Skeletal muscle satellite cell (primary cell): ENCODE data around the gene TMOD4.

Experiments used
- H3K27me3 ChIP-seq: 2 replicates; pipeline ENCODE4 v1.7.0; 2013; ENCODE audit warnings: low read length; ENCODE audit not compliant: control insufficient read depth, insufficient read depth
- H3K36me3 ChIP-seq: 2 replicates; pipeline ENCODE4 v1.7.0; 2013; ENCODE audit warnings: mild to moderate bottlenecking, control low read depth, low read length; ENCODE audit not compliant: insufficient read depth
- H3K4me1 ChIP-seq: 2 replicates; pipeline ENCODE4 v1.7.0; 2013; ENCODE audit warnings: low read length; ENCODE audit not compliant: control insufficient read depth, insufficient read depth
- H3K4me2 ChIP-seq: 2 replicates; pipeline ENCODE4 v1.7.0; 2013; ENCODE audit warnings: mild to moderate bottlenecking, low read length
- H3K4me3 ChIP-seq: 2 replicates; pipeline ENCODE4 v1.7.0; 2013; ENCODE audit warnings: low read length
- H3K9ac ChIP-seq: 2 replicates; pipeline ENCODE4 v1.7.0; 2013; ENCODE audit warnings: mild to moderate bottlenecking, low read depth, low read length, moderate library complexity
- H3K9me3 ChIP-seq: replicated peaks from 2 replicates; pipeline ENCODE4 v1.7.0; 2013; ENCODE audit warnings: mild to moderate bottlenecking, control low read depth, low read length

TMOD4 gene

GRCh38 chr1:151134991-151135390, 40.8 kb downstream of the TMOD4 start:
- Histone ChIP-seq H3K4me1 (no peaks in the 10 kb centered on the region), H3K9ac (no peak overlapping the region), H3K36me3 (no peaks in the 10 kb centered on the region), H3K4me3 (no peak overlapping the region), H3K4me2 (no peak overlapping the region), H3K27me3 (no peaks in the 10 kb centered on the region), H3K9me3 (no peaks in the 10 kb centered on the region)

GRCh38 chr1:151134396-151134795, 41.4 kb downstream of the TMOD4 start:
- no peak overlapping the region for H3K9ac ChIP-seq
- no peaks in the 10 kb centered on the region for H3K4me1 ChIP-seq
- H3K27me3 ChIP-seq: no peaks in the 10 kb centered on the region
- no peak overlapping the region for H3K4me3 ChIP-seq
- no peaks in the 10 kb centered on the region for H3K36me3 ChIP-seq
- H3K4me2 ChIP-seq: no peak overlapping the region
- H3K9me3 ChIP-seq: no peaks in the 10 kb centered on the region

GRCh38 chr1:151133018-151133806, 42.6 kb downstream of the TMOD4 start:
- H3K27me3 ChIP-seq: no peaks in the 10 kb centered on the region
- no peaks in the 10 kb centered on the region for H3K4me1 ChIP-seq
- H3K9ac ChIP-seq: no peak overlapping the region
- no peak overlapping the region for H3K4me2 ChIP-seq
- H3K4me3 ChIP-seq: no peak overlapping the region
- H3K9me3 ChIP-seq: no peaks in the 10 kb centered on the region
- no peaks in the 10 kb centered on the region for H3K36me3 ChIP-seq

- Histone ChIP-seq H3K4me3 (no peak overlapping the region), H3K27me3 (no peaks in the 10 kb centered on the region), H3K36me3 (no peaks in the 10 kb centered on the region), H3K4me2 (no peak overlapping the region), H3K9me3 (no peaks in the 10 kb centered on the region), H3K9ac (no peak overlapping the region), H3K4me1 (no peaks in the 10 kb centered on the region)
Measured at GRCh38 chr1:151132335-151133017, 43.3 kb downstream of the TMOD4 start.

- H3K4me1 ChIP-seq: no peaks in the 10 kb centered on the region
- H3K9me3 ChIP-seq: no peaks in the 10 kb centered on the region
- H3K4me3 ChIP-seq: no peak overlapping the region
- H3K9ac ChIP-seq: no peak overlapping the region
- H3K4me2 ChIP-seq: no peak overlapping the region
- H3K27me3 ChIP-seq: no peaks in the 10 kb centered on the region
- H3K36me3 ChIP-seq: no peaks in the 10 kb centered on the region
Measured at GRCh38 chr1:151131701-151132334, 44.0 kb downstream of the TMOD4 start.

- Histone ChIP-seq H3K9ac (no peak overlapping the region), H3K4me3 (no peak overlapping the region), H3K4me1 (no peaks in the 10 kb centered on the region), H3K4me2 (no peak overlapping the region), H3K27me3 (no peaks in the 10 kb centered on the region), H3K36me3 (no peaks in the 10 kb centered on the region), H3K9me3 (no peaks in the 10 kb centered on the region)
Measured at GRCh38 chr1:151130987-151131586, 44.7 kb downstream of the TMOD4 start.

DNA sequence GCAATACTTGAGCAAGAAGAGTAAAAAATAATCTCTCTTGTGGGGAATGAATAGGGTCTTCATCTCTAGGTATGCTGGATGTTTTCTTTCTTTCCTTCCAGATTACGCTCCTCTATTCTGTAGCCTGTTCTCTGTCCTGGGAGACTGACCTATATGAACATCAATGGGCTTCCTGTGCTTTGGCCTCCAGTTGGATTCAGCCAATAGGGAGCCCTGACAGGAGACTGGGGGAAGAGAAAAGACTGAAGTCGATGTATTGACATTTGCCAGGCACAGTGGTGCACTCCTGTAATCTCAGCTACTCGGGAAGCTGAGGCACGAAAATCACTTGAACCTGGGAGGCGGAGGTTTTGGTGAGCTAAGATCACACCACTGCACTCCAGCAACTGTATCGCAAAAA, 47.0 kb downstream of the TMOD4 start:
- Histone ChIP-seq H3K36me3 (no peaks in the 10 kb centered on the region), H3K9me3 (no peaks in the 10 kb centered on the region), H3K4me1 (no peaks in the 10 kb centered on the region), H3K4me2 (no peak overlapping the region), H3K27me3 (no peaks in the 10 kb centered on the region), H3K4me3 (no peak overlapping the region), H3K9ac (no peak overlapping the region)

DNA sequence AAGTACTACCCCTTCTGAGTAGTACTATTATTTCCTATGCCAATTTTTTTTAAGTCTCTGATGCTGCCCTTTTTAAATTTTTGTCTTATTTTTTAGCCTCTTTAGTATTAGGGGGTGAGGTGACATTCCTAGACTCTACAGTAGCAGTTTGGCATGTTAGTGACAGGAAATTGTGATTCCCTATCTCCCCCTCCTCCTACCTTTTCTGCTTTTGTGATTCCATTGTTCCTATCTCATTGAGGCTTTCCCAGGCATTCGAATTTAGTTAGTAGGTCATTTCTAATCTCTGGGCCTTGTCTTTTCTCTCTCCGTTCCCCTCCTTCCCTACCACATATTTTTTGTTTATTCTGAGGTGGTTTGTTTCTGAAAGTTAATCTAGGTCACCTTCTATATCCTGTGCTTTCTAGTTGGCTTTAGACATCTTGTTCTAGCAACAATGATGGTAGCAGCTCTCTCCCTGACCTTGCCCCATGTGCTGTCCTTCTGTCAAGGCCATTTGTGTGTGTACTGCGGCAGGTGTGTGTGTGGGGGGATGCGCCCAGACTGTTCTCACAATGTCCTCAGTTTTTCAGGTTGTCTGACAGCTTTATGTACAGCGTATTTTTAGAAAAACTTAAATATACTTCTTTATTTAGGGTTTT, 50.9 kb downstream of the TMOD4 start:
- H3K9ac ChIP-seq: no peak overlapping the region
- no peaks in the 10 kb centered on the region for H3K9me3 ChIP-seq
- H3K4me2 ChIP-seq: no peak overlapping the region
- H3K4me1 ChIP-seq: no peaks in the 10 kb centered on the region
- H3K4me3 ChIP-seq: no peak overlapping the region
- no peaks in the 10 kb centered on the region for H3K36me3 ChIP-seq
- H3K27me3 ChIP-seq: no peaks in the 10 kb centered on the region
